ENCODE results near the gene ATP6V0B. TPM values are rescaled to one million over a fixed set of nuclear protein-coding genes. Genes with fewer than 3 reads are reported as not detected.

ATP6V0B gene
- total RNA-seq, 4 donors from 2014 or later: 70.1 to 169 (median 135) TPM

- no peak for DNase-seq
- Histone ChIP-seq H3K9me3 (no peaks in the 10 kb centered on the region), H3K27me3 (no peaks in the 10 kb centered on the region), H3K36me3 (peaks cover 0 to 37% (median 0%) of the 10 kb centered on the region in 3 donors), H3K4me3 (no peak overlapping the region), H3K27ac (peak overlapping the region in 1 of 4 donors; percentile 73), H3K4me1 (peaks cover 11 to 74% (median 28%) of the 10 kb centered on the region in 3 donors)
- intact Hi-C loops (cut with DNase I): no loop called here
- 89 to 93% methylated on average over 6 to 17 of the region's 20 CpGs for WGBS, 2 donors
- TF ChIP-seq POLR2A (IDR thresholded peaks at IDR 0.05): no peak
- TF ChIP-seq, protein P1, sequence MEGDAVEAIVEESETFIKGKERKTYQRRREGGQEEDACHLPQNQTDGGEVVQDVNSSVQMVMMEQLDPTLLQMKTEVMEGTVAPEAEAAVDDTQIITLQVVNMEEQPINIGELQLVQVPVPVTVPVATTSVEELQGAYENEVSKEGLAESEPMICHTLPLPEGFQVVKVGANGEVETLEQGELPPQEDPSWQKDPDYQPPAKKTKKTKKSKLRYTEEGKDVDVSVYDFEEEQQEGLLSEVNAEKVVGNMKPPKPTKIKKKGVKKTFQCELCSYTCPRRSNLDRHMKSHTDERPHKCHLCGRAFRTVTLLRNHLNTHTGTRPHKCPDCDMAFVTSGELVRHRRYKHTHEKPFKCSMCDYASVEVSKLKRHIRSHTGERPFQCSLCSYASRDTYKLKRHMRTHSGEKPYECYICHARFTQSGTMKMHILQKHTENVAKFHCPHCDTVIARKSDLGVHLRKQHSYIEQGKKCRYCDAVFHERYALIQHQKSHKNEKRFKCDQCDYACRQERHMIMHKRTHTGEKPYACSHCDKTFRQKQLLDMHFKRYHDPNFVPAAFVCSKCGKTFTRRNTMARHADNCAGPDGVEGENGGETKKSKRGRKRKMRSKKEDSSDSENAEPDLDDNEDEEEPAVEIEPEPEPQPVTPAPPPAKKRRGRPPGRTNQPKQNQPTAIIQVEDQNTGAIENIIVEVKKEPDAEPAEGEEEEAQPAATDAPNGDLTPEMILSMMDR (IDR thresholded peaks at IDR 0.05): no peak
Measured at GRCh38 chr1:44016041-44016889, 41.5 kb downstream of the ATP6V0B start.

DNA sequence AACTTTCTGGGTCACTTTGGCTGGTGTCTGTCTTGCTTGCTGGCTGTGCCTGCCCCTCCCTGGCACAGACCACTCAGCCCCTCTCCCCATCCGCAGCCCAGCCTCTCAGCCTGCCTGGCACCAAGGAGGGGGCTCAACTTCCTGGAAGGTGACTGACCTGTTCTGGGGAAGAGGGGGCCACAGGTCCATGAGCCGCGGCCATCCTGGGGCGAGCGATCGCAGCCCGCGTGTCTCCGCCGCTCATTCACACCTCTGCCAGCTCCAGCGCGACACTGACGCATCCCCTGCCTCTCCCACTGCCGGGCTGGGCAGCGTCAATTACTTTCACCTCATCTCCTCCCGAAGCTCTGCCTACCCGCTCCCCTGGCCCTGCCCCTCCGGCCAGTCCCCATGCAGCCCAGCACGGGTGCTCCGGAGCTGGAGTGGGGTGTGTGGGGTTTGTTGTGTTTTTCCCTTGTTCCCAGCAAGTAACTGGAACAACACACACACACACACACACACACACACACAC lies 42.2 kb downstream of the ATP6V0B start:
- peaks cover 0 to 43% (median 0%) of the 10 kb centered on the region in 3 donors for H3K36me3 ChIP-seq
- no peak overlapping the region for H3K27ac ChIP-seq
- no peaks in the 10 kb centered on the region for H3K9me3 ChIP-seq
- H3K27me3 ChIP-seq: no peaks in the 10 kb centered on the region
- WGBS, 2 donors: 74 to 80% methylated on average over 13 of the region's 20 CpGs
- intact Hi-C loops (cut with DNase I): no loop called here
- DNase-seq: no peak
- H3K4me3 ChIP-seq: no peak overlapping the region
- TF ChIP-seq, protein P1 (IDR thresholded peaks at IDR 0.05): no peak
- TF ChIP-seq POLR2A (IDR thresholded peaks at IDR 0.05): no peak
- peaks cover 12 to 74% (median 30%) of the 10 kb centered on the region in 3 donors for H3K4me1 ChIP-seq

GRCh38 chr1:44019466-44019948 lies 44.7 kb downstream of the ATP6V0B start:
- DNase-seq: no peak
- no peak for TF ChIP-seq POLR2A (IDR thresholded peaks at IDR 0.05)
- TF ChIP-seq, protein P1 (IDR thresholded peaks at IDR 0.05): no peak
- intact Hi-C loops (cut with DNase I): no loop called here

GRCh38 chr1:44020464-44020863 lies 45.7 kb downstream of the ATP6V0B start:
- peaks cover 0 to 59% (median 0%) of the 10 kb centered on the region in 3 donors for H3K36me3 ChIP-seq
- no peak overlapping the region for H3K4me3 ChIP-seq
- no peak for DNase-seq
- peak overlapping the region; percentile 65 to 84 (median 76) for H3K27ac ChIP-seq
- 41 to 61% methylated on average over 3 to 5 of the region's 6 CpGs for WGBS, 2 donors
- intact Hi-C loops (cut with DNase I): no loop called here
- TF ChIP-seq, protein P1 (IDR thresholded peaks at IDR 0.05): peak in 3 of 6 experiments; percentile 7 to 47 (median 20)
- no peak for TF ChIP-seq POLR2A (IDR thresholded peaks at IDR 0.05)
- H3K4me1 ChIP-seq: peaks cover 24 to 72% (median 31%) of the 10 kb centered on the region in 3 donors
- no peaks in the 10 kb centered on the region for H3K27me3 ChIP-seq
- no peaks in the 10 kb centered on the region for H3K9me3 ChIP-seq

More at GRCh38 chr1:44019466-44019948, 44.7 kb downstream of the ATP6V0B start:
- Histone ChIP-seq H3K9me3 (no peaks in the 10 kb centered on the region), H3K4me3 (no peak overlapping the region), H3K4me1 (peaks cover 15 to 72% (median 31%) of the 10 kb centered on the region in 3 donors), H3K36me3 (peaks cover 0 to 61% (median 0%) of the 10 kb centered on the region in 3 donors), H3K27ac (peak overlapping the region in 3 of 4 donors; percentile 50 to 84 (median 81)), H3K27me3 (no peaks in the 10 kb centered on the region)
- whole genome bisulfite sequencing, 2 donors: 100% methylated on average over 2 of the region's 13 CpGs; no CpG with 5 or more reads in 1 of the 2 donors

GRCh38 chr1:44021156-44021555 lies 46.4 kb downstream of the ATP6V0B start:
- H3K9me3 ChIP-seq: no peaks in the 10 kb centered on the region
- no peaks in the 10 kb centered on the region for H3K27me3 ChIP-seq
- TF ChIP-seq, protein P1 (IDR thresholded peaks at IDR 0.05): no peak
- TF ChIP-seq POLR2A (IDR thresholded peaks at IDR 0.05): no peak
- no peak for DNase-seq
- peaks cover 30 to 72% (median 37%) of the 10 kb centered on the region in 3 donors for H3K4me1 ChIP-seq
- intact Hi-C loops (cut with DNase I): no loop called here
- peaks cover 0 to 54% (median 0%) of the 10 kb centered on the region in 3 donors for H3K36me3 ChIP-seq
- 64% methylated on average over 6 of the region's 8 CpGs; no CpG with 5 or more reads in 1 of the 2 donors for WGBS, 2 donors
- no peak overlapping the region for H3K4me3 ChIP-seq
- H3K27ac ChIP-seq: peak overlapping the region; percentile 65 to 84 (median 76)
